ENCODE data around the gene MLLT10.

Gene MLLT10

GRCh38 chr10:21749788-21750187 is 215.8 kb downstream of the MLLT10 start:
- DNase-seq, result no peak

- DNase-seq, result no peak
Measured at GRCh38 chr10:21750424-21750823, 216.4 kb downstream of the MLLT10 start.

GRCh38 chr10:21751341-21752310 is 217.6 kb downstream of the MLLT10 start:
- DNase-seq, result no peak

- DNase-seq, result no peak
Measured at GRCh38 chr10:21753497-21754270, 219.7 kb downstream of the MLLT10 start.

- no peak for DNase-seq
Measured at GRCh38 chr10:21754410-21755011, 220.5 kb downstream of the MLLT10 start.

GRCh38 chr10:21756707-21757106 is 222.7 kb downstream of the MLLT10 start:
- no peak for DNase-seq

GRCh38 chr10:21757185-21757901 is 223.3 kb downstream of the MLLT10 start:
- DNase-seq, result no peak

GRCh38 chr10:21758239-21758638 is 224.2 kb downstream of the MLLT10 start:
- DNase-seq, result no peak

GRCh38 chr10:21758696-21759095 is 224.7 kb downstream of the MLLT10 start:
- no peak for DNase-seq

- no peak for DNase-seq
Measured at GRCh38 chr10:21759232-21759631, 225.2 kb downstream of the MLLT10 start.

- no peak for DNase-seq
Measured at GRCh38 chr10:21760332-21760731, 226.3 kb downstream of the MLLT10 start.

GRCh38 chr10:21764466-21765189 is 230.6 kb downstream of the MLLT10 start:
- no peak for DNase-seq

GRCh38 chr10:21769041-21769440 is 235.0 kb downstream of the MLLT10 start:
- no peak for DNase-seq

- DNase-seq, result no peak
Measured at GRCh38 chr10:21771219-21771618, 237.2 kb downstream of the MLLT10 start.

- DNase-seq, result no peak
Measured at GRCh38 chr10:21776883-21777282, 242.9 kb downstream of the MLLT10 start.

GRCh38 chr10:21791276-21791675 is 257.2 kb downstream of the MLLT10 start:
- DNase-seq, result no peak

Data from amniotic stem cell (primary cell).